AG09319 (cell line): ENCODE measurements around the gene ACKR3.

ENCODE experiments used
- DNase-seq: peaks from one replicate; pipeline ENCODE4 v3.0.0-alpha.2; 2010; ENCODE audit warnings: low read depth; ENCODE audit errors: extremely low read depth
- CTCF ChIP-seq: IDR thresholded peaks from 2 replicates; pipeline ENCODE4 v1.5.1; 2011; ENCODE audit warnings: low read depth, mild to moderate bottlenecking, inconsistent platforms, low read length, moderate library complexity

The ACKR3 gene

DNA sequence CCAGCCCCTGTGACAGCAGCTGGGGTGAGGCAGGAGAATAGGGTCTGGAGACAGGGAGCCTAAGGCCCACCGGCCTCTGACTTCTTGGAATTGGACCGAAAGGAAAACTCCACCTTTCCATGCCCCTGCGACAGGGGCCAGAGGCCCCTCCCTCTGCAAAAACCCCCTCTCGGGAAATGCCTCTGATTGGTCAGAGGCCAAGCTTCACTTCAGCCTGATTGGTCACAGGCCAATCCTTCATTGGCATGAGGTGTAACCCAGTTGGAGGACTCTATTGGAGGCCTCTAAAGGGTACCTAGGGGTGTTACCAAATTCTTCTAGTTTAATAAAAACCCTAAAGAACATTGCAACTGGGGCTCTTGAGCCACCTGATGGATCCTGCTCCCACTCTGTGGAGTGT is 5.7 kb upstream of the ACKR3 start:
- no peak for DNase-seq
- no peak for TF ChIP-seq CTCF

- no peak for DNase-seq
- TF ChIP-seq CTCF: no peak
Observed at GRCh38 chr2:236565212-236565611, 4.4 kb upstream of the ACKR3 start.

DNA sequence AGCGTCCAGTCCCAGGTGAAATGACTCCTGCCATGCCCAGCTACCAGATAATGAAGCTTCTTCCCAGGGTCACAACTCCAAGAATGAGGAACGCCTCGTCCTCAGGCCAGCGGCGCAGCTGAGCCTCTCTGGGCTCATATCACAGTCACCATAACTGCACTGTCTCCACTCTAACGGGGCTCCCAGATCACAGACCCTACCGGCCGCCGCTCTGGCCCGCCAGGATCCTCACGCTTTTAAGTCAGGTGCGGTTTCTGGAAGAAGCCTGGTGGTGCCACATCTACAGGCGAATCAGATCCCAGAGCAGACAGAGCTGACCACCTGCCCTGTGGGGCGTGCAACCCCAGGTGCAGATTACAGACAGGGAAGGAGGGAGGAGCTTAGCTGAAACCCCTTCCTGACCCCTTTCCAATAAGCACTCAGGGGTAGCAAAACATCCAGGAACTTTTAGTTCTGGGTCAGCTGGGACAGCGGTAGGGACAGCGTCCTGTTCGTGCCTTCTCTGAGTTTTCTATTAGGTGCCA is 3.7 kb upstream of the ACKR3 start:
- no peak for DNase-seq
- TF ChIP-seq CTCF: no peak

GRCh38 chr2:236566596-236566995 is 3.0 kb upstream of the ACKR3 start:
- no peak for DNase-seq
- TF ChIP-seq CTCF: no peak

DNA sequence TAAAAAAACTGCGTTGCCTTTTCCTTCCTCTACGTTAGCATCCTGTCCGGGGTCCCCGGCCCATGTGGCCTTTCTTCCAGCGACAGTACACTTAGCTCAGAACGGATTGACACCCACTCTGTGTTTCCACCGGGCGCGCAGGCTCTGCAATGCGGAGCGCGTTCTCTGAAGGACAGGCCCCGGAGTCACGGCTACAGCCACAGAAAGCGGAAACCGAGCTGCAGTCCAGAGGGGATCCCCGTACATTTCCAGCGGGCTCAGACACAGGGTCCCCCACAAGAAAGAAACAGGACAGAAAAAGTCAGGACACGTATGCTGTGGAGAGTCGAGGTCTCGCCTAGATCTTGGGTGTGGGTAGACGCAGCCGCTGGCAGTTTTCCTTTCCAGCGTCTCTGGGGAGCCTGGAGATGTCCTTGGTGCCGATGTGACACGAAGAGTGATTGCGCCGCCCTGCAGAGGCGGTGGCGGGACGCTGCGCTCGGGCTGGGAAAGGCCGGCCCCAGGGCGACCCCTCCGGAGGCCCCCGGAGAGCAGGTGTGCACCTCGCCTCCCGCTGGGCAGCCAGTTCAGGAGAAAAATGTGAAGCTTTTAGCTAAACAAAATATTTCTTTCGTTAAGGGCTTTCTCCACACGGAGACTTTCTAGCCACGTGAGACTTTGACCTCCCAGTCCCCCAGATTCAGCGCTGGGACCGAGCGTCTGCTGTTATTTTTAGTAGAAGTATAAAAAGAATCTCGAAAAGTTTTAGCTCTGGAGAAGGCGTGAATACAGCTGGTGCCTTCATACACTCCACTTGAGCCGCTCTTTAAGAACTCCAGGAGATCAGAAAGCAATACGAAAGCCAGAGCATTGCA is 1.3 kb upstream of the ACKR3 start:
- TF ChIP-seq CTCF: no peak
- no peak for DNase-seq

DNA sequence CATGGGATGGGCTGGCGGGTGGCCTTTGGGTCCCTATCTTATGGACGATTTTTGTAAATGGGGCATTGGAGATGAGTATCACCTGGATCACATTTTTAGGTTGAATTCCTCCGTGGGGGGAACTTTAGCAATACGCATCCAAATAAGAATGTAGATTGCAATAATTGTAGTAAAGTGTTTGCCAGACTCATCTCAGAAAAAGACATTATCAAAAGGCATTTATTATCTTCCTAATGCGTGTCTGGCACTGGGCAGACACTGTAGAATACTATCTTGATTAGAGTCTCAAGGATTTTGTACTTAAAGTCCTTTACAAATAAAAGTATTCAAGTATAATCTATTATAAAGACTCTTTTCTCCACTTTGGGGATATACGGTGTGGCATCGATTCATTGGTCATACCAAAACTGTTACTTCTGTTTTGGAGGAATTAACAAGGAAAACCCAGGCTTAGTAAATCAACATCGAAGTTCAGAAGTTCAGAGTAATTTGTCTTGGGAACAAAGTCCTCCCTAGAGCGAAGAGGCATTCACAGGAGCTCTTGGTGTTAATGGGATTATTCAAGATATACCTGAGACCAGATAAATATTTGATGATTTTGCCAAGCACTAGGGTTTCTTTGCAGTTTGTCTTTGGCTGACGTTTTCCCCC is 578 bp upstream of the ACKR3 start:
- DNase-seq: no peak
- no peak for TF ChIP-seq CTCF
